Measurements from ENCODE around the gene ST8SIA5.
"Not testable (repeated sequence)": the region's sequence is repeated elsewhere in the genome, so short reads cannot be mapped to it uniquely, and the experiment has no call there.

Gene ST8SIA5, protein sequence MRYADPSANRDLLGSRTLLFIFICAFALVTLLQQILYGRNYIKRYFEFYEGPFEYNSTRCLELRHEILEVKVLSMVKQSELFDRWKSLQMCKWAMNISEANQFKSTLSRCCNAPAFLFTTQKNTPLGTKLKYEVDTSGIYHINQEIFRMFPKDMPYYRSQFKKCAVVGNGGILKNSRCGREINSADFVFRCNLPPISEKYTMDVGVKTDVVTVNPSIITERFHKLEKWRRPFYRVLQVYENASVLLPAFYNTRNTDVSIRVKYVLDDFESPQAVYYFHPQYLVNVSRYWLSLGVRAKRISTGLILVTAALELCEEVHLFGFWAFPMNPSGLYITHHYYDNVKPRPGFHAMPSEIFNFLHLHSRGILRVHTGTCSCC

GRCh38 chr18:46756559-46757201 lies at the start of gene ST8SIA5:
Gene ST8SIA5 (minus strand): TSS chr18:46757053. CDS start chr18:46756508, 545 bp downstream.
- no peak for DNase-seq
- in situ Hi-C loops (cut with MboI; ENCODE audit: low pct_unique_long_range_greater_than_20kb, low sequenced_read_pairs): no loop called here

GRCh38 chr18:46795945-46796344 lies 39.1 kb upstream of the ST8SIA5 start:
- in situ Hi-C loops (cut with MboI; ENCODE audit: low pct_unique_long_range_greater_than_20kb, low sequenced_read_pairs); DNase-seq: not testable (repeated sequence)

DNA sequence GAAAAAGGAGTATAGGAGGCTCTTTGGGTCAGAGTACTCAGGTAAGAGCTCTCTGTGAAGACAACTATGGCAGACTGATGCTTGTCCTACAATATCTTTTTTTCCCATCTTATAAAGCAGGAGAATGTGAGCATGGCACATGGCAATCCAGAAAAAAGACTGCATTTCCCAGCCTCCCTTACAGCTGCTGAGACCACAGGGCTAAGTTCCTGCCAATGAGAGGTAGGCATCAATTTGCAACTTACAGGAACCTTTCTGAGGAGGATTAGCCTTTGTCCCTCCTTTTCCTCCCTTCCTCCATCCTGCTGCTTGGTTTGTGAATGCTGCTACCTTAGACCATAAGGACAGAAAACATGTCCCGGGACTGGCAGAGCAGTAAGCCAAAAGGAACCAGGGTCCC lies 37.8 kb upstream of the ST8SIA5 start:
- in situ Hi-C loops (cut with MboI; ENCODE audit: low pct_unique_long_range_greater_than_20kb, low sequenced_read_pairs): no loop called here
- no peak for DNase-seq

DNA sequence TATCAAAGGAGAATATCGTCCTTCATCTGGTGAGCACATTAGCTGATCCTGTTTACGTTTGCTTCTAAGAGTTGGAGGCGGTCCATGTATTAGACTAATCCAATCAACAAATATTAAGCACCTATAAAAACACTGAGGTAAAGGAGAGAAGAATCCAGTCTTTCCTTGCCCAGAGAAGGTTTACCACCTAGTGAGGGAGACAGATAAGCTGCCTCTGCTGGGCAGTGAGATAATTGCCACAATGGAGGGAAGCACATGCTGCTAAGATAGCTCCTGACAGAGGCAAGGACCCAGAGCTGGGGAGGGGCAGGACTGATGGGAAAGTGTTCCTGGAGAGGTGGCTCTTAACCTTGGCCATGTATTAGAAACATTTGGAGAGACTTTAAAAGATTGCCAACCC lies 36.7 kb upstream of the ST8SIA5 start:
- in situ Hi-C loops (cut with MboI; ENCODE audit: low pct_unique_long_range_greater_than_20kb, low sequenced_read_pairs): no loop called here
- DNase-seq: no peak

GRCh38 chr18:46789088-46789487 lies 32.2 kb upstream of the ST8SIA5 start:
- in situ Hi-C loops (cut with MboI; ENCODE audit: low pct_unique_long_range_greater_than_20kb, low sequenced_read_pairs): no loop called here
- no peak for DNase-seq

DNA sequence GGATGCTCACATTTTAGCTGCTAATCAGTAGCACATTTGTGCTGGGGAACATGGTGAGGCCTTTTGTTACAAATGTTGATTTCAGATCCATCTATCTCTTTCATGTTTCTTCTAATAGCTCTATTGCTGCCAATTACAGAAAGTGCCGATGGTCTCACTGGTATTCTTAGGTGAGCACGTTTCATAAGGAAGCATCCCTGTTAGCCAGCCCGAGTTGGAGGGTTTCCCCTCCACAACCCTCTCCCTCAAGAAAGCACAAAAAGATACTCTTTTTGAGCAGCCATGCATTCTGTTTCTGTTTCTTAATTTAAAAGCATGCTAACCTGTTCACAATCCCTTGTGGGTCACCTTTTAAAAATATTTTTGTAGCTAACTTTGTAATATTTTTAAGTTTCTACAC lies 30.8 kb upstream of the ST8SIA5 start:
- in situ Hi-C loops (cut with MboI; ENCODE audit: low pct_unique_long_range_greater_than_20kb, low sequenced_read_pairs): no loop called here
- no peak for DNase-seq

- in situ Hi-C loops (cut with MboI; ENCODE audit: low pct_unique_long_range_greater_than_20kb, low sequenced_read_pairs): no loop called here
- DNase-seq: peak; percentile 49
Measured at GRCh38 chr18:46772357-46772756, 15.5 kb upstream of the ST8SIA5 start.

- peak; percentile 16 for DNase-seq
- in situ Hi-C loops (cut with MboI; ENCODE audit: low pct_unique_long_range_greater_than_20kb, low sequenced_read_pairs): no loop called here
Measured at GRCh38 chr18:46771141-46771540, 14.3 kb upstream of the ST8SIA5 start.

- DNase-seq: no peak
- in situ Hi-C loops (cut with MboI; ENCODE audit: low pct_unique_long_range_greater_than_20kb, low sequenced_read_pairs): no loop called here
Measured at GRCh38 chr18:46770708-46771107, 13.9 kb upstream of the ST8SIA5 start.

DNA sequence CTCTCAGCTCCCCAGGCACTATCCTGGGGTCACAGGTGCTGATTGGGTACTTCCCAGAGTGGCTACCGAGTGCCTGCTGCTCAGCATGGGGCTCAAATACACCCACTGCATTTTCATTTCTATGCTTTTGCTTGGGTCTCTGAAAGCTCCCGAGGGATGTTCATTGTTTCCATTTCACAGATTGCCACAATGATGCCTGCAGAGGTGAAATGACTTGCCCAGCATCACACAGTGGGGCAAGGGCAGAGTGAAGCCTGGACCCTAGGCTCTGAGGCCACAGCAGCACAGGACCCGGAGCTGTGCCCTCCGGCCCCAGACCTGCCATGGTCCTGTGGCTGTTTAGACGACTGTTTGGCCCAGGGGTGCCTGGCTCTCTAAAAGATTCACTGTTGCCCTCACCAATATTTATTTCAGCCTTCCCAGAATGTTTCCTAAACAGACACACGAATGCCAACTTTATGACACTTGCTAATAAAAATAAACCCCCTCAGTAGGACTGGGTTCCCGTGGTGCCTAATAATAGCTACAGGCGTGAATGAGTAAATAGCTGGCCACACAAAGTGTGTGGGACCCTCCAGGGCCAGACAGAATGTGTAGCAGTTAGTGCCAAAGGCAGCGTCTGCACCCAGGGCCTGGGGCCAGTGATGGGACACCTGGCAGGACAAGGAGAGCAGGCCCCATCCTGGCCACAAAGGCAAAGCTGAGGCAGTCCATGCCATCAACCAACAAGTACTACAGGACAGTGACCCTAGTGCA lies 11.5 kb upstream of the ST8SIA5 start:
- DNase-seq: no peak
- in situ Hi-C loops (cut with MboI; ENCODE audit: low pct_unique_long_range_greater_than_20kb, low sequenced_read_pairs): no loop called here

DNA sequence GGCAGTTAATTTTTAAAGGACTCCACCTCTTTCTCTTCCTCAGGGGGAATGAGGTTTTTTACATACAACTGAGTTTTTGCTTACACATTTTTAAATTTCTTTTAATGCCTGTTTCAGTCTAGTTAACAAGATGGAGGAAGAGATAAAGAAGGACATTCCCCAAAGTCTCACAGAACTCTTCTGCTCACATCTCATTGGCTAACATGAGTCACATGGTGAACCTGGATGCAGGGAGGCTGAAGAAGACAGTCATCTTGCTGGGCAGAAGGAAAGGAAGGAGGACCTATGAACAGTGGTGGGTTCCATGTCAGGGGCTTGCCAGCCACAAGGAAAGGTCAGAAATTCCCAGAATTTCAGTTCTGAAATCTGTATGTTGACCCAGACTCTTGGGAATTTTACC lies 10.4 kb upstream of the ST8SIA5 start:
- in situ Hi-C loops (cut with MboI; ENCODE audit: low pct_unique_long_range_greater_than_20kb, low sequenced_read_pairs): no loop called here

GRCh38 chr18:46764586-46764985 lies 7.7 kb upstream of the ST8SIA5 start:
- DNase-seq: no peak
- in situ Hi-C loops (cut with MboI; ENCODE audit: low pct_unique_long_range_greater_than_20kb, low sequenced_read_pairs): no loop called here

More for the DNA sequence above, 10.4 kb upstream of the ST8SIA5 start:
- no peak for DNase-seq

GRCh38 chr18:46761059-46761769 lies 4.4 kb upstream of the ST8SIA5 start:
- in situ Hi-C loops (cut with MboI; ENCODE audit: low pct_unique_long_range_greater_than_20kb, low sequenced_read_pairs): no loop called here

DNA sequence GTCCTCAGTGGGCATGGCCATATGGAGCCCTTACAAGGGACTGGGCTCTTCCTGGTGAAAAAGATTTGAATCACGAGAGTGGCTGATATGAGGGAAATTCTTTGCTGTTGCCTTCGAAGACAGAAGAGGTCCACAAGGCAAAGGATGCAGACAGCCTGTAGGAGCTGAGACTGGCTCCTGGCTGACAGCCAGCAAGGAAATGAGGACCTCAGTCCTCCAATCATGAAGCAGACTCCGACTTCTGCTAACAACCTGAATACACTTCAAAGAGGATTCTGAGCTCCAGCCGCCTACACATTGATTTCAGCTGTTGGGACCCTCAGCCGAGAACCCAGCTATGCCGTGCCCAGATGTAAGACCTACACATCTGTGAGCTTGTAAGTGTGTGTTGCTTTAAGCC lies 3.0 kb upstream of the ST8SIA5 start:
- no peak for DNase-seq
- in situ Hi-C loops (cut with MboI; ENCODE audit: low pct_unique_long_range_greater_than_20kb, low sequenced_read_pairs): no loop called here

More at GRCh38 chr18:46761059-46761769, 4.4 kb upstream of the ST8SIA5 start:
- no peak for DNase-seq

DNA sequence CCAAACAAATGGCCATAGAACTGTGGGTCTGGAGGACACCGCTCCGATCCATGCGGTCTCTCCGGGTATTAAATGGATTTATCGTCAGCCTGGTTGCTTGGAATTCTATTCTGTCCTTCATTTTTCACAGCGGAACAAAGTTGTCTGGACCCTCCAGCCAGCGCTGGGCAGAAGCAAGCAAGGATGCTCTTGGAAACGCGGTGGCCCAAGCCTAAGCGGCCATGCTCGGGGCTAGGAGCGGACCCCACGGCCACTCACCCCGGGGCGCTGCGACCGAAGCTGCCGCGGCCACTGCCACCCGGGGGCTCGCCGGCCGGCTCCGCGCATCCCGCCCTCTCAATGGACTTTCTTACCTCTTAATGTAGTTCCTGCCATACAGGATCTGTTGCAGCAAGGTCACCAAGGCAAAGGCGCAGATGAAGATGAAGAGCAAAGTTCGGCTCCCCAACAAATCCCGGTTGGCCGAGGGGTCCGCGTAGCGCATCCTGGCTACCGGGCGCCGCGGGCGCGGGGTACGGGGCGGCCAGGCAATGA lies 761 bp downstream of the ST8SIA5 start:
- no peak for DNase-seq
- in situ Hi-C loops (cut with MboI; ENCODE audit: low pct_unique_long_range_greater_than_20kb, low sequenced_read_pairs): no loop called here

- no peak for DNase-seq
- in situ Hi-C loops (cut with MboI; ENCODE audit: low pct_unique_long_range_greater_than_20kb, low sequenced_read_pairs): no loop called here
Measured at GRCh38 chr18:46755315-46756024, 1.4 kb downstream of the ST8SIA5 start.

- in situ Hi-C loops (cut with MboI; ENCODE audit: low pct_unique_long_range_greater_than_20kb, low sequenced_read_pairs): no loop called here
- DNase-seq: no peak
Measured at GRCh38 chr18:46754661-46755292, 2.1 kb downstream of the ST8SIA5 start.

DNA sequence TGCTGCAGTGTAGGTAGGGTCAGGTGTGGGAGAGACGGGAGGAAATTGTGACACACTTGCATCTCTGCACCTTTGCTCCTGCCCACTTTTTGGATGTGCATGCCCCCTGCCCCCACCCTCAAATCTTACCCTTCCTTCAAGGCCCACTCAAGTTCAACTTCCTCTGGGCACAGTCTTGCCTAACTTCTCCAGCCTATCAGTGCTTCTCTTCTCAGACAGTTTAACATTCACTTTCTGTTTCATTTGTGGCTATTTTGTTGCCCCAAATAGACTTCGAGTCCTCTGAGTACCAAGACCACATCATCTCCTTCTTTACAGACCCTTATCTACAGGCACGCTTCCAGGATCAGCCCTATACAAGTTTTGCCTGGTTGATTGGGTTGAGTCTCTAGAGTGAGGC lies 2.7 kb downstream of the ST8SIA5 start:
- no peak for DNase-seq
- in situ Hi-C loops (cut with MboI; ENCODE audit: low pct_unique_long_range_greater_than_20kb, low sequenced_read_pairs): no loop called here

Data from KBM-7 (cell line).